Mesodermal cell (in vitro differentiated cells): Measurements from ENCODE around the gene ADGRD1.

Experiments used
- H3K27ac ChIP-seq: 2 replicates; pipeline ENCODE4 v1.7.0; 2013; ENCODE audit warnings: mild to moderate bottlenecking, low read depth, low read length, moderate library complexity; ENCODE audit not compliant: severe bottlenecking
- H3K36me3 ChIP-seq: 2 replicates; pipeline ENCODE4 v1.7.1; 2013; ENCODE audit warnings: mild to moderate bottlenecking, low read length, moderate library complexity; ENCODE audit not compliant: control insufficient read depth, insufficient read depth
- H3K4me1 ChIP-seq: one replicate; pipeline ENCODE4 v1.7.1; 2013; ENCODE audit warnings: mild to moderate bottlenecking, low read length; ENCODE audit not compliant: insufficient read depth, control insufficient read depth, poor library complexity, severe bottlenecking
- H3K4me3 ChIP-seq: 2 replicates; pipeline ENCODE4 v1.7.0; 2013; ENCODE audit warnings: low read length, control low read depth, mild to moderate bottlenecking; ENCODE audit not compliant: insufficient read depth, poor library complexity, severe bottlenecking; ENCODE audit errors: extremely low read depth
- H3K9me3 ChIP-seq: 2 replicates; pipeline ENCODE4 v1.7.1; 2013; ENCODE audit warnings: mild to moderate bottlenecking, low read length, moderate library complexity; ENCODE audit not compliant: control insufficient read depth
- WGBS, 2 experiments: methylation state at CpG; one replicate each; pipeline ENCODE4 v1.1.5; 2013; ENCODE audit warnings: missing lambda C conversion rate in 2 of 2; ENCODE audit not compliant: insufficient coverage in 2 of 2; 5-methylcytosine and 5-hydroxymethylcytosine counted together

ADGRD1 gene

GRCh38 chr12:131174901-131175300 lies 221.2 kb downstream of the ADGRD1 start:
- Histone ChIP-seq H3K4me3 (no peak overlapping the region), H3K27ac (no peak overlapping the region), H3K9me3 (peaks cover 3% of the 10 kb centered on the region), H3K36me3 (no peaks in the 10 kb centered on the region), H3K4me1 (no peaks in the 10 kb centered on the region)

- no peak overlapping the region for H3K4me3 ChIP-seq
These were observed 222.6 kb downstream of the ADGRD1 start for GRCh38 chr12:131176266-131176665.

DNA sequence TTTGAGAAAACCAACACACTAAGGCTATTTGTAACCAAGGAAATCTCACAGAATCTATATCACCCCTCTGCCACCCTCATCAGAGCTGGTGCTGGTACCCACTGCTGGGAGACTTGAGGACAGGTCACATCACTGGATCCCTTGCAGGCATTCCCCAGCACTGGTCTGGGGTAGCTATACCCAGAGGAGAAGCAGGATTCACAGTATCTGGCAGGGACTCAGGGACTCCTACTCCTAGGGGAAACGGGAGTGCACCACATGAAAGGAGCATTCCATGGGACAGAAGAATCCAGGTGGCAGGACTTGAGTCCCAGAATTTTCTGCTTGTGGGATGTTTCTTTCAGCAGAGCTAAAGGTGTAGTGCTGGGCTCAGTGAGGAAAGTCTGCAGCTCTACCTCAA lies 223.2 kb downstream of the ADGRD1 start:
- no peak overlapping the region for H3K27ac ChIP-seq
- H3K4me1 ChIP-seq, result no peaks in the 10 kb centered on the region
- no peak overlapping the region for H3K4me3 ChIP-seq
- WGBS, 2 experiments, result 92 to 100% methylated on average over 1 of the region's 1 CpG
- H3K9me3 ChIP-seq, result peaks cover 3% of the 10 kb centered on the region
- no peaks in the 10 kb centered on the region for H3K36me3 ChIP-seq

More at GRCh38 chr12:131176266-131176665, 222.6 kb downstream of the ADGRD1 start:
- peaks cover 3% of the 10 kb centered on the region for H3K9me3 ChIP-seq
- no peaks in the 10 kb centered on the region for H3K4me1 ChIP-seq
- no peaks in the 10 kb centered on the region for H3K36me3 ChIP-seq
- no peak overlapping the region for H3K27ac ChIP-seq

GRCh38 chr12:131177599-131177998 lies 223.9 kb downstream of the ADGRD1 start:
- Histone ChIP-seq H3K27ac (no peak overlapping the region), H3K36me3 (no peaks in the 10 kb centered on the region), H3K4me1 (no peaks in the 10 kb centered on the region), H3K4me3 (no peak overlapping the region), H3K9me3 (peaks cover 3% of the 10 kb centered on the region)
- 60 to 67% methylated on average over 1 of the region's 1 CpG for WGBS, 2 experiments

- H3K36me3 ChIP-seq, result no peaks in the 10 kb centered on the region
These were observed 233.9 kb downstream of the ADGRD1 start for GRCh38 chr12:131187602-131188001.

DNA sequence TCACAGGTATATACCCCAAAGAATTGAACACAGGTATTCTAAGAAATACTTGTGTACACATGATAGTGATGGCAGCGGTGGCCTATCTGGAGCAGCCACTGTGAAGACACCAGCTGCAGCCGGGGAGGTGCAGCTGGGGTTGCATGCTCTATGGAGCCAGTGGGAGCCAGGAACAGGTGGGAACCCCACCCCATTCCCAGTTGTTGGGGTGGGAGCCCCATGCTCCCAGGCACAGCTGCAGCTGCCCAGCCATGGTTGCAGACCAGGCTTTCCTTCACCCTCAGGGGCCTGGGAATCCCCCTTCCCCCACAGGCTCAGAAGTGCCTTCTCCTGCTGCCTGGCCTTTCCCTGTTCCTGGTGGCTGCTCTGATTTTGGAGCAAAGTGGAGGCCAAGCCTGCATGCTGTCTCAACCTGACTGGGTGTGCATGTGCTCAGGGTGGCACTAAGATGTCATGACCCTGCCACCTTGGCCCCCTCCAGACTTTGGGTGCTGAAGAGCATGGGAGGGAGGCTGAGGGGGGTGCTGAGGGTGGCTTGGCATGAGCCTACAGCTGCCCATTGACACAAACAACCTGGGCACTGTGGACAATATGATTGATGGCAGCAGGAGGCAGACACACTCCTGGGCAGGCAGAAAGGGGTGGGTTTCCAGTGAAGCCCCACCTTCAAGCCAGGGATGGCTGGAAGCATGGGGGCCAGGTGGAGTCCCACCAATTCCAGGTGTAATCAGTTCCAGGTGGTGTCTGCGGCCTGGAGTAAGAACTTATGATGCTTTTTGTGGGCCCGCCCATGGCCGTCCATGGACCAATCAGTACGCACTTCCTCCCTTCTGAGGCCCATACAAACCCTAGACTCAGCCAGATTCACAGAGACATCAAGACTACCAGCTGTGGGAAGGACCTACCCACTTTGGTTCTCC lies 234.7 kb downstream of the ADGRD1 start:
- Histone ChIP-seq H3K27ac (no peak overlapping the region), H3K4me3 (no peak overlapping the region), H3K4me1 (no peaks in the 10 kb centered on the region), H3K9me3 (peaks cover 12% of the 10 kb centered on the region), H3K36me3 (no peaks in the 10 kb centered on the region)
- 86 to 88% methylated on average over 6 of the region's 6 CpGs for WGBS, 2 experiments

More at GRCh38 chr12:131187602-131188001, 233.9 kb downstream of the ADGRD1 start:
- Histone ChIP-seq H3K4me3 (no peak overlapping the region), H3K4me1 (no peaks in the 10 kb centered on the region), H3K9me3 (peaks cover 12% of the 10 kb centered on the region), H3K27ac (no peak overlapping the region)
- 100% methylated on average over 1 of the region's 1 CpG; no CpG with 5 or more reads in 1 of the 2 experiments for WGBS, 2 experiments

DNA sequence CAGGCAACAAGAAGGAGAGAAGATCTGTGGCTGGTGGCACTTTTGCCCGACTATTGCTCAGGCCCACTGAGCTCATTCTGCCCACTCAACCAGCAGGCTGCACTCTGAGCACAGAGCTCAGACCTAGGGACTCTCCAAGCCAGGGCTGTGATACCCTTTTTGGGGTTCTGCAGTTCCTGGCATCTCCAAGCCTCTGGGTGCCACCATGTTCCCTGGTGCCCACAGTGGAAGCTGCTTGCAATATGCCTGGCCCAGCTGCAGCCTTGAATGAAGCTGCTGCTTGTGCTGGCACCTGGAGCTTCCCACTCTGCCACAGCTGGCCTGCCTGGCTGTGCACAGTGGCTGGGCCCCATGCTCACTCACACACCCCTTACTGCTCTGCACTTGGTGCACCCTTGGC lies 236.1 kb downstream of the ADGRD1 start:
- Histone ChIP-seq H3K27ac (no peak overlapping the region), H3K4me1 (no peaks in the 10 kb centered on the region), H3K36me3 (no peaks in the 10 kb centered on the region), H3K4me3 (no peak overlapping the region), H3K9me3 (peaks cover under 1% of the 10 kb centered on the region)
- WGBS, 2 experiments, result 50 to 78% methylated on average over 1 of the region's 1 CpG

DNA sequence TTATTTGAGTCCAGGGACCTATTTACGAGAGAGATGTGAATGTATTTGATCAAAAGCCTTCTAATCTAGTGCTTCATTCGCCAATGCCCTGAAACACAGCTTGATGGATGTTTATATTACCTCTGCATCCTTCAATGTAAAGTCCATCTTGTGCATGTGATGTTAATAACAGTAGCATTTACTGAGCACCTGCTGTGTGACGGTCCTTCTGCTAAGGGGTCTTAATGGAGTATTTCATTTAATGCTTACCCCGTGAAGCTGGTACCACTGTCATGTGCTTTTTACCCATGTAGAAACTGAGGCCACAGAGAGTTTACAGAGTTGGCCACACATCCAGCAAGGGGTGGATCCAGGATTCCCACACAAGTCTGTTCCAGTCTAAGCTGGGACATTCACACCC lies 237.3 kb downstream of the ADGRD1 start:
- Histone ChIP-seq H3K27ac (no peak overlapping the region), H3K4me3 (no peak overlapping the region), H3K4me1 (no peaks in the 10 kb centered on the region), H3K9me3 (no peaks in the 10 kb centered on the region), H3K36me3 (no peaks in the 10 kb centered on the region)
- 80 to 88% methylated on average over 2 of the region's 4 CpGs for WGBS, 2 experiments
